Fibroblast of lung (primary cell): Measurements from ENCODE around the gene ANKS6. TPM values are rescaled to one million over a fixed set of nuclear protein-coding genes. Genes with fewer than 3 reads are reported as not detected.

Source experiments
- DNase-seq, 2 donors: peaks; one replicate each; pipeline versions ENCODE4 v3.0.0 to v3.0.0-alpha.2; 2010; ENCODE audit warnings: low read depth in 2 of 2
- H2AFZ ChIP-seq: 2 replicates; pipeline ENCODE4 v1.5.1; 2012; ENCODE audit warnings: low read length, control low read depth, inconsistent platforms
- H3K27ac ChIP-seq: 2 replicates; pipeline ENCODE4 v1.5.1; 2011; ENCODE audit warnings: low read length, control low read depth; ENCODE audit not compliant: insufficient read depth
- H3K27me3 ChIP-seq: 2 replicates; pipeline ENCODE4 v1.5.1; 2011; ENCODE audit warnings: mild to moderate bottlenecking, low read length; ENCODE audit not compliant: control insufficient read depth, insufficient read depth
- H3K36me3 ChIP-seq: 2 replicates; pipeline ENCODE4 v1.5.1; 2011; ENCODE audit warnings: low read length; ENCODE audit not compliant: control insufficient read depth, insufficient read depth
- H3K4me1 ChIP-seq: 2 replicates; pipeline ENCODE4 v1.5.1; 2011; ENCODE audit warnings: low read length; ENCODE audit not compliant: control insufficient read depth, insufficient read depth; ENCODE audit errors: extremely low read depth
- H3K4me2 ChIP-seq: 2 replicates; pipeline ENCODE4 v1.5.1; 2011; ENCODE audit warnings: low read length, control low read depth; ENCODE audit not compliant: insufficient read depth; ENCODE audit errors: extremely low read depth
- H3K4me3 ChIP-seq, 4 experiments: fragments of 200-600 bp in 1 of 4; sonication (generic) in 1 of 4; replicated peaks in 1 of 4; 2 replicates each; pipeline ENCODE4 v1.5.1; 2011 to 2016; ENCODE audit warnings: low read length in 4 of 4, low read depth in 3 of 4, mild to moderate bottlenecking in 3 of 4, control low read depth in 2 of 4, inconsistent platforms in 1 of 4, mixed read lengths in 1 of 4; ENCODE audit not compliant: insufficient read depth in 1 of 4; ENCODE audit errors: control extremely low read depth in 1 of 4
- H3K79me2 ChIP-seq: 2 replicates; pipeline ENCODE4 v1.5.1; 2012; ENCODE audit warnings: mild to moderate bottlenecking, low read length, inconsistent platforms; ENCODE audit not compliant: control insufficient read depth, insufficient read depth
- H3K9ac ChIP-seq: 2 replicates; pipeline ENCODE4 v1.5.1; 2011; ENCODE audit warnings: mild to moderate bottlenecking, low read length, control low read depth; ENCODE audit not compliant: insufficient read depth
- H3K9me3 ChIP-seq: 2 replicates; pipeline ENCODE4 v1.5.1; 2012; ENCODE audit warnings: low read depth, low read length; ENCODE audit not compliant: control insufficient read depth, insufficient read depth
- H4K20me1 ChIP-seq: 2 replicates; pipeline ENCODE4 v1.5.1; 2011; ENCODE audit warnings: low read length; ENCODE audit not compliant: control insufficient read depth, insufficient read depth; ENCODE audit errors: extremely low read depth
- CTCF ChIP-seq, 2 donors: IDR thresholded peaks in 1 of 2; conservative IDR thresholded peaks in 1 of 2; 1 replicate in 1 of 2; 2 replicates in 1 of 2; pipeline ENCODE4 v1.5.1; 2011 to 2012; ENCODE audit warnings: low read length in 2 of 2, control low read depth in 1 of 2, inconsistent platforms in 1 of 2, low read depth in 1 of 2, mild to moderate bottlenecking in 1 of 2
- EZH2 ChIP-seq: IDR thresholded peaks from 2 replicates; pipeline ENCODE4 v1.5.1; 2012; ENCODE audit warnings: low read length, control low read depth, mild to moderate bottlenecking; ENCODE audit errors: missing control alignments
- polyA plus RNA-seq, 2 donors: library from polyadenylated mRNA; depleted of rRNA in 1 of 2; stranded (reverse) in 1 of 2; unstranded in 1 of 2; fragments of >200 nt; gene quantifications; 2 replicates each; pipeline ENCODE4 v1.2.1, GENCODE V29; 2011 to 2012; ENCODE audit warnings: missing spikeins in 1 of 2
- total RNA-seq: library from RNA; depleted of rRNA; stranded (reverse); fragments of >200 nt; gene quantifications from 2 replicates; pipeline ENCODE4 v1.2.1, GENCODE V29; 2014

Gene ANKS6
- total and polyA plus RNA-seq, 2 donors (not counting 1 experiment from before 2014, with no cell fraction given) = 7.3 to 9.6 TPM

GRCh38 chr9:98815391-98815951 is 19.1 kb upstream of the ANKS6 start:
- peaks cover under 1% of the 10 kb centered on the region for H3K4me1 ChIP-seq
- no peaks in the 10 kb centered on the region for H3K79me2 ChIP-seq
- no peak for TF ChIP-seq EZH2
- no peak for TF ChIP-seq CTCF (conservative IDR thresholded peaks at IDR 0.05 in 1 of 2, IDR thresholded peaks at IDR 0.05 in 1 of 2; ENCODE audit: low read depth in 1 of 2, low read length in 2 of 2)
- no peaks in the 10 kb centered on the region for H3K36me3 ChIP-seq
- H3K4me2 ChIP-seq = no peak overlapping the region
- no peaks in the 10 kb centered on the region for H3K9me3 ChIP-seq
- no peak overlapping the region for H3K4me3 ChIP-seq
- DNase-seq = no peak
- H3K27ac ChIP-seq = no peak overlapping the region
- H2AFZ ChIP-seq = no peak overlapping the region
- no peak overlapping the region for H3K9ac ChIP-seq
- H4K20me1 ChIP-seq = no peaks in the 10 kb centered on the region
- no peaks in the 10 kb centered on the region for H3K27me3 ChIP-seq

GRCh38 chr9:98811051-98811650 is 14.8 kb upstream of the ANKS6 start:
- Histone ChIP-seq H3K4me2 (peak overlapping the region; percentile 58), H3K27me3 (no peaks in the 10 kb centered on the region), H3K27ac (peak overlapping the region; percentile 66), H3K4me1 (peaks cover 12% of the 10 kb centered on the region), H3K9me3 (no peaks in the 10 kb centered on the region), H2AFZ (no peak overlapping the region), H3K4me3 (no peak overlapping the region), H3K36me3 (no peaks in the 10 kb centered on the region), H3K9ac (no peak overlapping the region), H4K20me1 (no peaks in the 10 kb centered on the region), H3K79me2 (no peaks in the 10 kb centered on the region)
- peak; percentile 94 to 96 for DNase-seq
- TF ChIP-seq EZH2 (no peak), CTCF (conservative IDR thresholded peaks at IDR 0.05 in 1 of 2, IDR thresholded peaks at IDR 0.05 in 1 of 2; ENCODE audit: low read depth in 1 of 2, low read length in 2 of 2) (no peak)

- DNase-seq = peak in 1 of 2 donors; percentile 27
- H2AFZ ChIP-seq = no peak overlapping the region
Observed at GRCh38 chr9:98810102-98810842, 13.9 kb upstream of the ANKS6 start.

More at GRCh38 chr9:98810102-98810842, 13.9 kb upstream of the ANKS6 start:
- H3K4me1 ChIP-seq = peaks cover 12% of the 10 kb centered on the region
- no peaks in the 10 kb centered on the region for H3K27me3 ChIP-seq
- H3K79me2 ChIP-seq = no peaks in the 10 kb centered on the region
- H3K9me3 ChIP-seq = no peaks in the 10 kb centered on the region
- H3K4me2 ChIP-seq = no peak overlapping the region
- no peak overlapping the region for H3K9ac ChIP-seq
- peak overlapping the region; percentile 43 for H3K27ac ChIP-seq
- H3K4me3 ChIP-seq = no peak overlapping the region
- TF ChIP-seq CTCF (conservative IDR thresholded peaks at IDR 0.05 in 1 of 2, IDR thresholded peaks at IDR 0.05 in 1 of 2; ENCODE audit: low read depth in 1 of 2, low read length in 2 of 2) = no peak
- no peak for TF ChIP-seq EZH2
- H3K36me3 ChIP-seq = no peaks in the 10 kb centered on the region
- H4K20me1 ChIP-seq = no peaks in the 10 kb centered on the region
